ENCODE measurements around the gene SGPL1. TPM values are rescaled to one million over a fixed set of nuclear protein-coding genes. Genes with fewer than 3 reads are reported as not detected.

Gene SGPL1
- total RNA-seq, 2 experiments from 2014 or later = 15.1 to 16.9 TPM

GRCh38 chr10:70912556-70912955 is 96.8 kb downstream of the SGPL1 start:
- no peak for DNase-seq

GRCh38 chr10:70913191-70913892 is 97.6 kb downstream of the SGPL1 start:
- ATAC-seq (ENCODE audit: poor library complexity) (no peak), DNase-seq (no peak)
- Mint-ChIP-seq H3K36me3 (ENCODE audit: low read depth) (no peaks in the 10 kb centered on the region), H3K4me3 (no peak overlapping the region), H3K27ac (no peak overlapping the region), H3K27me3 (peaks cover 10% of the 10 kb centered on the region), H3K4me1 (ENCODE audit: low read depth) (no peaks in the 10 kb centered on the region), H3K9me3 (no peaks in the 10 kb centered on the region)
- no peaks in the 10 kb centered on the region for H3K36me3 ChIP-seq (ENCODE audit: insufficient read depth, low read length)
- TF ChIP-seq CTCF (IDR thresholded peaks at IDR 0.05) = no peak
- H3K27me3 ChIP-seq (ENCODE audit: control insufficient read depth in 1 of 2, insufficient read depth in 2 of 2, low read length in 2 of 2) = peaks cover 0 to 2% of the 10 kb centered on the region in 2 experiments
- no peaks in the 10 kb centered on the region for H3K4me1 ChIP-seq (ENCODE audit: insufficient read depth, low read length)
- H3K27ac ChIP-seq (ENCODE audit: low read depth in 1 of 2, low read length in 2 of 2) = no peak overlapping the region
- H3K4me3 ChIP-seq (ENCODE audit: low read length) = no peak overlapping the region
- CTCF ChIA-PET = no interaction called here
- POLR2A ChIA-PET = no interaction called here
- intact Hi-C loops (cut with DNase I, micrococcal nuclease) = no loop called here
- H3K9me3 ChIP-seq (ENCODE audit: control insufficient read depth in 1 of 2, insufficient read depth in 1 of 2, low read length in 2 of 2) = peaks cover 0 to 26% of the 10 kb centered on the region in 2 experiments

More at GRCh38 chr10:70912556-70912955, 96.8 kb downstream of the SGPL1 start:
- ChIA-PET POLR2A (no interaction called here), CTCF (no interaction called here)
- Histone ChIP-seq H3K9me3 (ENCODE audit: control insufficient read depth in 1 of 2, insufficient read depth in 1 of 2, low read length in 2 of 2) (peaks cover 0 to 26% of the 10 kb centered on the region in 2 experiments), H3K27me3 (ENCODE audit: control insufficient read depth in 1 of 2, insufficient read depth in 2 of 2, low read length in 2 of 2) (peaks cover 0 to 2% of the 10 kb centered on the region in 2 experiments), H3K27ac (ENCODE audit: low read depth in 1 of 2, low read length in 2 of 2) (no peak overlapping the region), H3K4me3 (ENCODE audit: low read length) (no peak overlapping the region), H3K36me3 (ENCODE audit: insufficient read depth, low read length) (no peaks in the 10 kb centered on the region), H3K4me1 (ENCODE audit: insufficient read depth, low read length) (no peaks in the 10 kb centered on the region)
- intact Hi-C loops (cut with DNase I, micrococcal nuclease) = no loop called here
- Mint-ChIP-seq H3K27ac (no peak overlapping the region), H3K36me3 (ENCODE audit: low read depth) (no peaks in the 10 kb centered on the region), H3K4me3 (no peak overlapping the region), H3K27me3 (peaks cover 10% of the 10 kb centered on the region), H3K4me1 (ENCODE audit: low read depth) (no peaks in the 10 kb centered on the region), H3K9me3 (no peaks in the 10 kb centered on the region)
- no peak for TF ChIP-seq CTCF (IDR thresholded peaks at IDR 0.05)
- no peak for ATAC-seq (ENCODE audit: poor library complexity)

- Histone ChIP-seq H3K9me3 (ENCODE audit: control insufficient read depth in 1 of 2, insufficient read depth in 1 of 2, low read length in 2 of 2) (peaks cover 0 to 26% of the 10 kb centered on the region in 2 experiments), H3K4me3 (ENCODE audit: low read length) (no peak overlapping the region), H3K4me1 (ENCODE audit: insufficient read depth, low read length) (no peaks in the 10 kb centered on the region), H3K27me3 (ENCODE audit: control insufficient read depth in 1 of 2, insufficient read depth in 2 of 2, low read length in 2 of 2) (peaks cover 0 to 2% of the 10 kb centered on the region in 2 experiments), H3K36me3 (ENCODE audit: insufficient read depth, low read length) (no peaks in the 10 kb centered on the region), H3K27ac (ENCODE audit: low read depth in 1 of 2, low read length in 2 of 2) (no peak overlapping the region)
- POLR2A ChIA-PET = no interaction called here
- intact Hi-C loops (cut with DNase I, micrococcal nuclease) = no loop called here
- CTCF ChIA-PET = no interaction called here
- DNase-seq = no peak
- H3K36me3 Mint-ChIP-seq (ENCODE audit: low read depth) = no peaks in the 10 kb centered on the region
- no peak overlapping the region for H3K27ac Mint-ChIP-seq
- no peak for ATAC-seq (ENCODE audit: poor library complexity)
- H3K27me3 Mint-ChIP-seq = peaks cover 10% of the 10 kb centered on the region
- H3K4me3 Mint-ChIP-seq = no peak overlapping the region
- TF ChIP-seq CTCF (IDR thresholded peaks at IDR 0.05) = no peak
- no peaks in the 10 kb centered on the region for H3K9me3 Mint-ChIP-seq
- no peaks in the 10 kb centered on the region for H3K4me1 Mint-ChIP-seq (ENCODE audit: low read depth)
Measured at GRCh38 chr10:70913893-70914240, 98.1 kb downstream of the SGPL1 start.
